GM19467 (cell line): ENCODE measurements around the gene GGT7.
"Not testable (repeated sequence)": the region's sequence is repeated elsewhere in the genome, so short reads cannot be mapped to it uniquely, and the experiment has no call there.

ENCODE experiments used
- ATAC-seq: cut with Tn5 transposase; IDR thresholded peaks from one replicate; pipeline ENCODE4 v1.9.1; 2021; ENCODE audit warnings: mild to moderate bottlenecking, moderate library complexity; ENCODE audit not compliant: unreplicated experiment

Gene GGT7

DNA sequence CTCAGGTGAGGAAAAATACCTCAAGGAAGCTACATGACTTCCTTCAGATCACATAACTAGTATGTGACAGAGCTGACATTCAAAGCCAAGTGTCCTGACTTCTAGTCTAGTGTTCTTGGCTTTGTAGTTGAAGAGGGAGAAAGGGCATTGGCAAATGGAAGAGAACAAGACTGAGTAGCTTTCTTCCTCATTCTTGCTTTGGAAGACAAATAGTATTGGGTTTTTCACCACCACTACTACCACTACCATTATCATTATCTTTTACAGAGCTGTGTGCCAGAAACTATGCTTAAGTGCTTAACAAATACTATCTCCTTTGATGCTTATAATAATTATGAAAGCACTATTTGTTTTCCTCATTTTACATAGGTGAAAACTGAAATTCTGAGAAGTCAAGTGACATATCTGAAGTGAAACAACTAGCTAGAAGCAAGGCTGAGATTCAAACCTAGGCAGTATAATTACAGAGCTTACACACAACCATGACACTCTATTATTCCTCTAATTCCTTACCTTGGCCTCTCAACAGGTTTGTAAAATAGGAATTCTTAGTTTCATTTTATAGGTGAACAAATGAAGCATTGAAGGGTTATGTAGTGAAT is 10.5 kb upstream of the GGT7 start:
- ATAC-seq: no peak

- no peak for ATAC-seq
Observed at GRCh38 chr20:34881689-34882088, 9.0 kb upstream of the GGT7 start.

DNA sequence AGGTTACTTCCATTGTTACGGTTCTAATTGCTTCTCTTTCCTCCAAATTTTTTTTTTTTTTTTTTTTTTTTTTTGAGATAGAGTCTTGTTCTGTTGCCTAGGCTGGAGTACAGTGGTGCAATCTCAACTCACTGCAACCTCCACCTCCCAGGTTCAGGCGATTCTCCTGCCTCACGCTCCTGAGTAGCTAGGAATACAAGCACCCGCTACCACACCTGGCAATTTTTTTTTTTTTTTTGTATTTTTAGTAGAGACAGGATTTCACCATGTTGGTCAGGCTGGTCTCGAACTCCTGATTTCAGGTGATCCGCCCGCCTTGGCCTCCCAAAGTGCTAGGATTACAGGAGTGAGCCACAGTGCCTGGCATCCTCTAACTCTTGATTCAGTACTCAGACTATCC is 8.3 kb upstream of the GGT7 start:
- not testable (repeated sequence) for ATAC-seq

DNA sequence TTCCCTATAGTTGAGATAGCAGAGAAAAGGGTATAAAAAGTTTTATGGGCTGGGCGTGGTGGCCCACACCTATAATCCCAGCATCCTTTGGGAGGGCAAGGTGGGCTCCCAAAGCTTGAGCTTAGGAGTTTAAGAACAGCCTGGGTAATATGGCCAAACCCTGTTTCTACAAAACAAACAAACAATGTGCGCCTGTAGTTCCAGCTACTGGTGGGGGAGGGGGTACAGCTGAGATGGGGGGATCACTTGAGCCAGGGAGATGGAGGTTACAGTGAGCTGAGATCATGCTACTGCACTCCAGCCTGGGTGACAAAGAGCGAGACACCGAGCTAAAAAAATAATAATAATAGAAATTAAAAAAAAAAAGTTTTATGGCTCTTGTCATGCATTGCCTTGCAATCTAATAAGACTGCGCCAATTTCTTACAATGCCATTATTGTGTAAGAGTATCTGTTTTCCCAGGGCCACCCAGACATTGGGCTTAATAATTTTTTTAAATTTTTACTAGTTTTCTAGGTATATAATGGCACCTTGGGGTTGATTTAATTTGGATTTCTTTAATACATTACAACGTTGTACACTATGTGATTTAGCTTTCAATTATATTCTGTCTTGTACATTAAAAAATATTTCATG is 7.7 kb upstream of the GGT7 start:
- ATAC-seq: no peak

GRCh38 chr20:34876406-34877282 is 4.0 kb upstream of the GGT7 start, which contains the start of gene ACSS2:
TSS of gene ACSS2 (plus strand) at chr20:34876612. CDS start at chr20:34876646, 34 bp downstream.
- ATAC-seq: peak; percentile 42

DNA sequence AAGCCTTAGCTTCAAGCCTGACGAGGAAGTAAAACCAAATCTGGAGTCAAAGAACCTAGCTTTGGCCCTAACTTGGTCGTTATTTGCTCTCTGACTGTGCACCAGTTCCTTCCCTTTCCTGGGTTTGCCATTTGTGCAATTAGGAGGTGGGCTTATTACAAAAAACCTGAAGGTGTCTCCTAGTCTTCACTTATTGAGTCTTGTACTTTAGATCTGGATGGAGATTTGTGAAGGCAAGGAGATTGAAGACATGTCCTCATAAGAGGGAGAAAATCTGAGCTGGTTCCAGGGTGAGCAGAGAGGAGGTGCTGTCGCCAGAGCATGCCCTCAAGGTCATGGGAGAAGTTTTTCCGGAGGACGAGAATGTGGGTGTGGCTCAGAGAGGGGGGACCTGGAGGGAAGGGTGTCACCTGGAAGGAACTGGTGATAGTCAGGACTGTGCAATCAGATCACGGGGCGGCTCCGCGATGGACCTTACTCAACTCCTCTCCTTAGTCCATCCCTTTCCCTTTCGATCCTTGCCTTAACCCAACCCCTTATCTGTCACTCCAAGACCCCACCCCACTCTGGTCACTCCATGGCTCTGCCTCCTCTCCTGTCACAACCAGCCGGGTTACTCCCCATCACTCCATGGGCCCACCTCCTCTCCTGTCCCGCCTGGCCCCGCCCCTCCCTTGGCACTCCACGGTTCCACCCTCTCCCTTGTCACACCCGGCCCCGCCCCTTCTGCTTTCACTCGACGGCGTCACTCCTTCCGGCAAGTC is 3.2 kb upstream of the GGT7 start:
- peak; percentile 56 for ATAC-seq

DNA sequence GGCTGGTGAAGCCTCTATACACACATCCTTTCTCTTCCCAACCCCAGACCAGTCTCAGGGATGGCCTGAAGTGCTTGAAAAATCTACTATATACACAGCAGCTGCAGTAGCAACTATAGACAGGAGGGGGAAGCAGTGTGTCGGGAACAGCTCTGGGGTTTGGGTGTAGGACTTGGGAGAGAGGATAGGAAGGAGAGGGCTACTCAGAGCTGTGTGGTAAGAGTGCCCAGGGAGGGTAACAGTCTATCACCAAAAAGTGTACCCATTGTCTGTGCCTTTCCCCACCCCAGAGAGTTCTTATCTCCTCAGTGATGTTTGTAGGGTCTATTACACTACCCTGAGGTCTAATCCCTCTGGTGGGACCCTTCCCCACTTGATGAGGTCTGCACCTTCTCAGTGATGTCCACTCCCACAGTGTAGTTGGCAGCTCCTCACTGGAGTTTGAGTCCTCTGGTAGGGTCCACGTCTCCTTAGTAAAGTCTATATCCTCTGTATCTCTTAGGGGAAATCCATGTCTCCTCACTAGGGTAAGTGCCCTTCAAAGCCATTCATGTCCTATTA is 1.5 kb upstream of the GGT7 start:
- no peak for ATAC-seq

GRCh38 chr20:34873583-34874093 is 982 bp upstream of the GGT7 start:
- no peak for ATAC-seq

DNA sequence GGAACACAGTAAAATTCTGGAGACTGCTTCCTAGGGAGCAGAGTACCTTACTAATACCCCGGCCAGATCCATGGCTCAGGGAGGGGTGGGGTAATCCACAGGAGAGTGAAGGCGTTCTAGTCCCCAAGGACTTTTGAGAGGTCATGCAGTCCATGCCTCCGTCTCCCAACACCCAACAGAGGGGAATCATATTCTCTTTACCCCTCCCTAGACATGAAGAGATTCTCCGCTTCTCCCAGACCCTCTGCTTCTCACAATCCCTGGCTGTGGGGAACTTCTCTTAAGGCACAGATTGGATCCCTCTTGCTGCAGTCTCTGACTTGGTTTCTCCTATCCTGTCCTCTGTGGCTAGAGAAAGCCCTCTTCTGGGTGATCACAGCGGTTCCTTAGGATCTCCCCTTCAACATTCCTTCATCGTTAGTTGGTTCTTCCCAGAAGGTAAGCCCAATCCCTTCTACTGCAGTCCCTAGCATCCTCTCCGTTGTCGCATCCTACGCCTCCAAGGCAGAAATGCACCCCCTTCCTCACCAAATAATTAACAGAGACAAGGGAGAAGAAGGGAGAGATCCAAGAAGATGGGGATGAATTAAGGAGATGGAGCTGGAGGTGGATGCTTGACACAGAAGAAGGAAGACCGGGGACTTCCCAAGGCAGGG is 562 bp downstream of the GGT7 start:
- ATAC-seq: no peak

- ATAC-seq: no peak
Observed at GRCh38 chr20:34871320-34871926, 1.2 kb downstream of the GGT7 start.

GRCh38 chr20:34864216-34864615 is 8.4 kb downstream of the GGT7 start:
- ATAC-seq: no peak

DNA sequence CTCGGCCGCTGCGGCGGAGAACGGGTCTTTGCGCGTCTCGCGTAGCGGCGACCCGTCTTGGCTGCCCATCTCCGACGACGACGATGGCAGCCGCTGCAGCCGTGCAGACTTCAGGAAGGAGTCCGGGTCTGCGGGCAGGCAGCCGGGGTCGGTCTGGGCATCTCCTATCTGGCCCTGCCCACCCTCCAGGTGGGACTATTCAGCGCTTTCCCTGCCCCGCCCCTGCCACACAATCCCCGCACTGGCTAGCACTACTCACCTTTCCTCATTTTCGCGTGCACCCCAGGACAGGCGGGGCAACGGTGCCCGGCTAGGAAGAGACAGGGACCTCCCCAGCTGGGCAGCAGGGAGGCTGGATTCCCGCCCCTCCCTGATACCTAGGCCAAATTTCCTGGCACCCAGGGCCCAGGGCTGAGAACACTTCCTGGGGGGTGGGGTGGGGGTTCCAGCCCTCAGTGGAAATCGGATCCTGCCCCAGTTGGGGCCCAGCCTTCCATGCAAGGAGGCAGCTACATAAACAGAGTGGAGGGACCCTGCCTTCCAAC is 9.2 kb downstream of the GGT7 start:
- no peak for ATAC-seq

DNA sequence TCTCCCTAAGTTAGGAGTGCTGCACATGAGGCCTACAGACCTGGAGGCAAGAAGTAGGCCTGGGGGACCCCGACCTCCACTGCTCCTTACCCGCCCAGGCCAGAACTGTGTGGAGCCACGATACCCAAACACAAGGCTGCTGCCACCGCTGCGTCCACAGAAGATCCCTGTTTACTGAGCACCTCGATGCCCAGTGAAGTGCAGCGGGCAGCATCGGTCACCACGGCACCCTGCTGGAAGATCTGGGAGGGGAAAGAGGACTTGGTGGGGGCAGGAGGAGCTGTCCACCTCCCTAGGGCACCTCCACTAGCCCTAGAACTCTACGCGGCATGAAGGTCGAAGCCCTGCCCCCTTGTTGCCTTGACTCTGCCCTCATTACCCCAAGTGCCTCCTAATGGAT is 9.9 kb downstream of the GGT7 start:
- ATAC-seq: no peak

DNA sequence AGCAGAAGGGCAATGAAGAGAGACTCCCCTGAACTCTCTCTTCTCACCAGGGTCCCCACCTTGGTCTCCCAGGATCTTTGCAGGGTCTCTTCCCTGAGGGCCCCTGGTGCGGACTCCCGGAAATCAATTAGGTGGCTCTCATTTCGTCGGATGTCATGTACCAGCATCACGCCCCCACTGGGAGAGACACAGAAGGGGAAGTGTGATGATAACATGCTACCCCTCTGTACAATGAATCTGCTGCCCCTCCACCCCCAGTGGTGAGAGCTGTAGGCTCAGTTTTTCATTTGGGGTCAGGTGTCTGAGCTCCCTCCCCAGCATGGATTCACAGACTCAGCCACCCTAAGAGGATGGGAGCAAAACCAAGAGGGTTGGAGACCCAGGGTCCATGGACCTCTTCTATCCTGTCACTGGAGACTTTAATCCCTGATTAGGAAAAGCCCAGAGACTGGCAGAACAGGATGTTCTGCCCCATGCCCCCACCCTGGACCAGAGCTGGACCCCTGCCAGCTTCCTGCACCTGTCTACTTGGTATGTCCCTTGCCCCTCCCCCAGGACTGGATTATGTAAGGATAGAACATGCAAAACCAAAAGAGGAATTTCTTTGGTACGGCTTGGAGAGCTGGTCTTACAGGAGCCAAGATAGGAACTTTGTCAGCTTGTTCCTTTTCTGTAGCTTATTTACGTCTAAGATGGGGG is 11.1 kb downstream of the GGT7 start:
- ATAC-seq: no peak

- ATAC-seq: no peak
Observed at GRCh38 chr20:34859826-34860545, 12.7 kb downstream of the GGT7 start.

DNA sequence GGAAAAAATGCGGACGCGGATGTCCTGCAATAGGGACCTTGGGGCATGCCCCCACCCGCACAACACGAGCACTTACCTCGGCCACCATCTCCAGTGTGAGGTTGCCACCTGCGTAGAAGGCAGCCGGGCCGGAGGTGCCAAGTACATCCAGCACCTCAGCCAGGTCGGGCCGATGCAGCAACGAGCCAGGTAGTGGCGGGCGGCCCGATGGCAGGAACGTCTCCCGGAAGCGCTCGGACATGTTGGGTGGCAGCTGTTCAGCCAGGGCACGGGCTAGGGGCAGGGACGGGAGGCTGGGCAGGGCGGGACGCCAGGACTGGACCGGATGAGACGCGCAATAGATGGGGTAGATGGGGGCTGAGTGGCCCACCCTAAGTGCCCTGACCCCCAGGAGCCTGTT is 13.3 kb downstream of the GGT7 start:
- no peak for ATAC-seq

- no peak for ATAC-seq
Observed at GRCh38 chr20:34852298-34852697, 20.4 kb downstream of the GGT7 start.

DNA sequence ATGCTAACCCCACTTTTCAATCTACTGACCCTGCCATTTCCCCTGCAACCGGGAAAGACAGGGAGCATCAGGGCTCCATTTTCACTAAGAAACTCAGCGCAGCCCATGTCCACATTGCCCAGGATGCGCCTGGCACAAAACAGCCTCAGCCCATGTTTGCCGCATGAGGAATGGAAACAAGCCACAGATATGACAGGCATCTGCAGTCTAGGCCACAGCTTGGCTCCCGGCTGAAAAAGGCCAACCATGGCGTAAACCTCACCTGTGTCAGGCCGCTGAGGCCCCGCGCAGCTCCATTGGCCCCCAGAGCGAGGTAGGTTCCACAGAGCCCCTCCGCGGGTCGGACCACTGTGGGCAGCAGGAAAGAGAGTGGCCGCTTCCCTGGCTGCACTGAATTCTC is 21.7 kb downstream of the GGT7 start:
- no peak for ATAC-seq
